HG02973 (cell line): ENCODE measurements around the gene TNIK.

Experiments used
- ATAC-seq: cut with Tn5 transposase; IDR thresholded peaks from one replicate; pipeline ENCODE4 v1.9.1; 2021; ENCODE audit warnings: moderate library complexity; ENCODE audit not compliant: unreplicated experiment

The TNIK gene

DNA sequence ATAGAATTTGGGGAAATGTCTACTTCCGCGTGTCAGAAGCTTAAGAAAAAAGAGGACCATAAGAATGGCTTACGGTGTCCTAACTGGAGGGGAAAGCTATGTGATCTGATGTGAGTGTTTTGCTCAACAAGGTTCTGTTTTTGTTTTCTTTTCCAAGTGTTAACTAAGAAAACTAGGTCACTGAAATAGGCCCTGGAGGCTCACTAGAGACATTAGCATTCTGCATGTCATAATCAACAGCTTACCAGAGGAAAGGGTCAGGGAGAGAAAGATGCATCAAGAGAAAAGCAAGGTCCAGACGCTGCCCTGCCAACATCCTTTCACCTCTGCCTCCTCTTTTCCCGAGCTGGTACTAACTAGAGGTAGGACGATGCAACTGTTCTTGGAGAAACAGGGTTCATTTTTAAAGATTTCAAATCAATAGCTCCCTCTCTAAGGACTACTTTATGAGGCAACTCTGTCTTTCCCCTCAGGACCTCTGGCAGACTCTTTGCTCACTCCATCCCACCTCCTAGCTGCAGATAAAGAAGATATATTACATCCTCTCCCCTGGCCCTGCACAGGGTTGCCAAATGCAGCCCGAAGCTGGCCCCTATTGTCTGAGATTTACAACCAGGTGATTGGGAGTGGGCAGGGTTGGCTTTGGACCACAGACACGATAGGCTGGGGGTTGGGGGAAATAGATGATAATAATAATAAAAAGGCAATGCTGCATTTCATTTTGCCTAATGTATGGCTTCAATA, 223.8 kb downstream of the TNIK start:
- no peak for ATAC-seq

GRCh38 chr3:171234298-171235010, 225.8 kb downstream of the TNIK start:
- no peak for ATAC-seq

GRCh38 chr3:171231361-171231760, 228.8 kb downstream of the TNIK start:
- no peak for ATAC-seq

- ATAC-seq: no peak
Measured at GRCh38 chr3:171230865-171231264, 229.3 kb downstream of the TNIK start.

DNA sequence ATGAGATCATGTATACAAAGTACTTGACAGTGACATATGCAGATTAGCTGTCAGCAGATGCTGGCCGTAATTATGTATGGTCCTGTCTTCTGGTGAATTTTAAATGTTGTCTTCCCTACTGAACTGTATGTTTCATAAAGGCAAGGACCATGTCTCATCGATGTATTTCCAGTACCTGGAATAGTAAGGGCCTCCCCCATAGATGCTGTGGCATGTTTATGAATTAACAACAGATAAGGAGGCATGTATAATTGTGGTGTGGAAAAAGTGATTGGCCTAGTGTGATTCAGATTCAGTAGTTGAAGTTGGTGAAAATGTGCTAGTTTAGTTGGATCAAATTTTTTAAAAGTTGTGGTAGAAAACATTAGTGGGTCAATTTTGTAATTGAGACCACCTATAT, 231.0 kb downstream of the TNIK start:
- no peak for ATAC-seq

DNA sequence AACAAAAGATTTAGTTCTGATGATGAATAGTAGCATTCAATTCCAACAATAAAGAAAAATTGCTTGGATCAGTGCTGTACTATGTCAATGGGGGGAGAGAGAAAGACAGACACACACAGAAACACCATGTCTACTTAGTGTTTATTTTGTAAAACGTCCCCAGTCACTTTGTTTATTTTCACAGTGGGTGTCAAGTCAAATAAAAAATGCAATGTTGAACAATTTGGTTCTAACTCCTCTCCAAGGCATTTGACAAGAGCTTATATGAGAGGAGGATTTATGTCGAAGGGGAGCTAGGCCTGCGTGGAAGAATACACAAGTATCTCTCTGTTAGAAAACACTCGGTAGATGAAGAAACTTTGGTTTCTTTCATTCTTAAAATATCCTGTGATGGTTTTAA, 232.0 kb downstream of the TNIK start:
- no peak for ATAC-seq

DNA sequence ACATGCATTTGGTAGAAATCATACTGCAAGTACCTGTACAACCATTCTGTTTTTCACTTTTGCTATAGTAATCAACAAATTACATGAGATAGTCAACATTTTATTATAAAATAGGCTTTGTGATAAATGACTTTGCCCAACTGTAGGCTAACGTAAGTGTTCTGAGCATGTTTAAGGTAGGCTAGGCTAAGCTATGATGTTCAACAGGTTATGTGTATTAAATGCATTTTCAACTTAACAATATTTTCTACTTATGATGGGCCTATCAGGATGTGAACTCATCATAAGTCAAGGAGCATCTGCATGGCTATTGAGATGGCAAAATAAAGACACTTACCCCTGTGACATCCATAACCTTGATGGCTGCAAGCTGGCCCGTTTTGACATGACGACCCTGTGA, 232.4 kb downstream of the TNIK start:
- ATAC-seq: no peak

DNA sequence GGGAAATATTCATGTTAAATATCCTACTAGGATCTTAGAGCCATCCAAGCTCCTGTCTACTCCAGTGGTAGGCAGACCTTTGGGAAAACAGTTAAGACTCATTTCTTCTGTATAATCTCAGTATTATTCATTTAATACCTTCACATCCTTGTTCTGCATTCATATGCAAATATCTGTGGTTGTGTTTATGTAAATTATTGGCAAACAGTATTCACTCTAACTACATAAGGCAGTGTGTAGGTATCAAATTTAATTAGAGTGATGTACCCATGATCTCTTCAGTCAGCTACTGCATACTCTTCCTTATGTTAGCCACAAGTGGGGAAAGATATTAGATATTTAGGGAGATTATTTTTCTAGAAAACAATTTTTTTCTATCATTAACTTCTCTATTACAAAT, 232.8 kb downstream of the TNIK start:
- ATAC-seq: no peak

DNA sequence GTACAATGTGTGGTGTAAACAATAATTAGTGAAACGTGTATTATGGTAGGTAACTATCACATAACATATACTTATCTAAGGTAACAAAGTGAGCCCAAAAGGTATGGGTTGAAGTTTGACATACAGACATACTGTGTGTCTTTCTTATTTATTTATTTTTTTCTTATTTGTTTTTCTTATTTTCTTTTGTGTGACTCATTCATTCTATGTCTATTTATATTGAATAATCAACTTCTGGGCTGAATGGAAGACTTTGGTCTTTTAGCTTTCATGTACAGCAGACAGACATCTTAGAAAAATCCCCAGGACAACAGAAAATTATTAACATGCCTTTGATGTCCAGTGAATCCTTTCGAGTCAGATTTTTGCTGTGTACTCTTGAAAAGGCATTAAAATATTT, 233.4 kb downstream of the TNIK start:
- no peak for ATAC-seq

GRCh38 chr3:171225708-171226107, 234.5 kb downstream of the TNIK start:
- ATAC-seq: no peak

DNA sequence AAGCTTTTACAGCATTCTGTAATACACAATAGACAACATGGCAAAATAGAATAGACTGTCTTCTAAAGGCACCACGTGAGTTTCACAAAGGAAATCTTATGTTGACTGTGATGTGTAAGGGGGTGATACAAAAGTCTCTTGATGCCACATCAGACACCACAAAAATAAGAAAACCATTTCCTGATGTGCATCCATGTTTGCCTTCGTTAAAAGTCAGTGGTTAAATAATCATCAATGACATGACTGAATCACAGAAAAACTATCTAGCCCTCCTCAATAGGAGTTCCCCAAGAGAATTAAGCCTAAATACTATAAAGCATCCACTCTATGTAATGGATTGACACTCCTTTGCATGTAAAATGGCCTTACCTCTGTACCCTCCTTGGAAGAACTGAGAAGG, 235.0 kb downstream of the TNIK start:
- no peak for ATAC-seq

- no peak for ATAC-seq
Measured at GRCh38 chr3:171223396-171223795, 236.8 kb downstream of the TNIK start.

DNA sequence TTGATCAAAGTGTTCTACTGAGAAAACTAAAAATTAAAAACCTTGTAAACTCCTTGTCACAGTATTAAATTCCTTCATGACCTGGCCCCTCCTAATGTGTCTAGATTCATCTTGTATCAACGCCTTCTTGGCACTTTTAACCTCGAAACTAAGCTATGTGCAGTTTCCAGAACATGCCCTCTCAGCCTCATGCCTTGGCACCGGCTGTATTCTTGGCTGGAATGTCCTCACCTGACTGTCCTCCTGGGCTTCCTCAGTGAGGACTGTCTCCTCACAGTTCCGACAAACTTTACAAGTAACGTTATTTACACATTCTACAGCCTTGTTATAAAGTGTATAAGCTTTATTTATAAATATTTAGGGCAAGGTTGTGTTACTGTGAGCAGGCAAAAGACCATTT, 237.2 kb downstream of the TNIK start:
- ATAC-seq: no peak

GRCh38 chr3:171221597-171221996, 238.6 kb downstream of the TNIK start:
- no peak for ATAC-seq

GRCh38 chr3:171221104-171221503, 239.1 kb downstream of the TNIK start:
- ATAC-seq: no peak

DNA sequence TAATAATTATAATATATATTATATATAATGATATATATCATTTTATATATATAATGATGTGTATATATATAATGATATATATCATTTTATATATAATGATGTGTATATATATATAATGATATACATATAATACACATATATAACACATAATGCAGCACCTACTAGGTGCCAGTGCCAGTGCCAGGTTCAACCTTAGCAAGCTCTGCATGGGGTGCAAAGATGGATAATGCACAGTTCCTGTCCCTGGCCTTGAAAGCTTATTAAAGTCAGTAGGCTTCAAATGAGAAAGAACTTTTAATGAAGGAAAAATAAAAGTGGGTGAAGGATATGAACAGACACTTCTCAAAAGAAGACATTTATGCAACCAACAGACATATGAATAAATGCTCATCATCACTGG, 240.9 kb downstream of the TNIK start:
- no peak for ATAC-seq

GRCh38 chr3:171218069-171218468, 242.1 kb downstream of the TNIK start:
- no peak for ATAC-seq

- ATAC-seq: no peak
Measured at GRCh38 chr3:171213907-171214306, 246.3 kb downstream of the TNIK start.

- no peak for ATAC-seq
Measured at GRCh38 chr3:171213178-171213577, 247.0 kb downstream of the TNIK start.

- no peak for ATAC-seq
Measured at GRCh38 chr3:171212648-171213047, 247.6 kb downstream of the TNIK start.

GRCh38 chr3:171206283-171206682, 253.9 kb downstream of the TNIK start:
- peak; percentile 79 for ATAC-seq

GRCh38 chr3:171204942-171205341, 255.3 kb downstream of the TNIK start:
- ATAC-seq: no peak

DNA sequence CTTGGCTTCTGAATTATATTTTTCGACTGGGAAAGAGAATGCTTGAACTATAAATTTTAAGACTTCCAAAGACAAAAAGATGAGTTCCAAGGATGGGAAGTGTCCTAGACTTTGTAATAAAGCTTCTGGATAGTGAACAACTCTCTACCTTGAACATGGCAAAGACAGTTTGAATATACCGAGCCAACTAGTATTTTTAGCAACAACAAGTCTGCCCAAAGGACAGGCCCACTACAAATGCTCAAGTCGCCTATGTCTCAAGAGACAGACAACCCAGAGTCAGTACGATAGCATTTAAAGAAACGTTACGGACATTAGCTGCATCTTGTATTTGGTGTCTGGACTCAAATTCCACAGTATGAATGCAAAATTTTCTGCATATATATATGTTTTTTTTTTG, 258.4 kb downstream of the TNIK start:
- ATAC-seq: no peak
